Keratinocyte (primary cell): Measurements from ENCODE around the gene ADAM12. TPM values are rescaled to one million over a fixed set of nuclear protein-coding genes. Genes with fewer than 3 reads are reported as not detected.

Experiments
- DNase-seq: peaks from one replicate; pipeline ENCODE4 v3.0.0-alpha.2; 2011; ENCODE audit warnings: low read depth, missing footprints, low spot score
- FAIRE-seq: peaks from 2 replicates; lab custom pipeline; 2011; peaks lifted over from hg19 to GRCh38; lab: Jason Lieb, UNC
- H2AFZ ChIP-seq: 2 replicates; pipeline ENCODE4 v1.6.0; 2012; ENCODE audit warnings: low read length, control low read depth, inconsistent platforms; ENCODE audit not compliant: control insufficient read depth
- H3K27ac ChIP-seq: 2 replicates; pipeline ENCODE4 v1.5.1; 2011; ENCODE audit warnings: low read length; ENCODE audit not compliant: control insufficient read depth, insufficient read depth
- H3K27me3 ChIP-seq: 3 replicates; pipeline ENCODE4 v1.6.0; 2011; ENCODE audit warnings: low read length; ENCODE audit not compliant: control insufficient read depth, insufficient read depth; ENCODE audit errors: extremely low read depth
- H3K36me3 ChIP-seq, 2 experiments: 2 replicates in 1 of 2; 3 replicates in 1 of 2; pipeline ENCODE4 v1.5.1; 2011; ENCODE audit warnings: low read length in 2 of 2, mild to moderate bottlenecking in 1 of 2; ENCODE audit not compliant: control insufficient read depth in 2 of 2, insufficient read depth in 2 of 2; ENCODE audit errors: extremely low read depth in 1 of 2
- H3K4me1 ChIP-seq: 3 replicates; pipeline ENCODE4 v1.5.1; 2011; ENCODE audit warnings: low read length; ENCODE audit not compliant: control insufficient read depth, insufficient read depth; ENCODE audit errors: extremely low read depth
- H3K4me2 ChIP-seq: 3 replicates; pipeline ENCODE4 v1.6.0; 2011; ENCODE audit warnings: low read depth, low read length; ENCODE audit not compliant: control insufficient read depth, insufficient read depth; ENCODE audit errors: extremely low read depth
- H3K4me3 ChIP-seq, 3 experiments: fragments of 200-600 bp in 1 of 3; sonication (generic) in 1 of 3; 2 replicates in 2 of 3; 3 replicates in 1 of 3; pipeline ENCODE4 v1.5.1; 2011 to 2016; ENCODE audit warnings: low read length in 3 of 3, mild to moderate bottlenecking in 3 of 3, control low read depth in 2 of 3, inconsistent platforms in 1 of 3, low read depth in 1 of 3, mixed read lengths in 1 of 3, mixed run types in 1 of 3, moderate library complexity in 1 of 3; ENCODE audit not compliant: control insufficient read depth in 2 of 3, insufficient read depth in 2 of 3; ENCODE audit errors: extremely low read depth in 1 of 3
- H3K79me2 ChIP-seq: 2 replicates; pipeline ENCODE4 v1.6.0; 2012; ENCODE audit warnings: low read length; ENCODE audit not compliant: control insufficient read depth, insufficient read depth
- H3K9ac ChIP-seq: 3 replicates; pipeline ENCODE4 v1.6.0; 2011; ENCODE audit warnings: low read length; ENCODE audit not compliant: control insufficient read depth, insufficient read depth; ENCODE audit errors: extremely low read depth
- H3K9me1 ChIP-seq: 3 replicates; pipeline ENCODE4 v1.6.0; 2011; ENCODE audit warnings: low read length; ENCODE audit not compliant: control insufficient read depth, insufficient read depth; ENCODE audit errors: extremely low read depth
- H3K9me3 ChIP-seq: 2 replicates; pipeline ENCODE4 v1.5.1; 2012; ENCODE audit warnings: low read depth, low read length; ENCODE audit not compliant: control insufficient read depth
- H4K20me1 ChIP-seq: 3 replicates; pipeline ENCODE4 v1.6.0; 2011; ENCODE audit warnings: low read length; ENCODE audit not compliant: control insufficient read depth, insufficient read depth; ENCODE audit errors: extremely low read depth
- CTCF ChIP-seq, 3 experiments: IDR thresholded peaks in 1 of 3; conservative IDR thresholded peaks in 1 of 3; optimal IDR thresholded peaks in 1 of 3; 2 replicates in 2 of 3; 3 replicates in 1 of 3; pipeline versions ENCODE3 to v1.5.1; 2011; ENCODE audit warnings: low read length in 3 of 3, mild to moderate bottlenecking in 3 of 3, moderate library complexity in 2 of 3, control low read depth in 1 of 3, inconsistent platforms in 1 of 3; ENCODE audit not compliant: insufficient read depth in 2 of 3; ENCODE audit errors: extremely low read depth in 1 of 3
- EZH2 ChIP-seq: IDR thresholded peaks from one replicate; pipeline ENCODE4 v1.6.1; 2012; ENCODE audit warnings: inconsistent platforms, mild to moderate bottlenecking, low read length, moderate library complexity
- dilution Hi-C: fragments of 300-500 bp; cut with MboI; formaldehyde crosslinking; loops from one replicate; pipeline ENCODE4 v1.7.0; 2020; ENCODE audit warnings: low sequenced_read_pairs; ENCODE audit not compliant: extremely low pct_ligation_motif_present
- polyA plus RNA-seq, 5 experiments: library from polyadenylated mRNA; depleted of rRNA in 3 of 5; stranded (reverse) in 3 of 5; stranded (forward) in 1 of 5; unstranded in 1 of 5; fragments of >200 nt; gene quantifications; 1 replicate in 1 of 5; 2 replicates in 3 of 5; 3 replicates in 1 of 5; pipeline versions ENCODE4 v1.2.1 to v1.2.3, GENCODE V29; 2011 to 2012; ENCODE audit warnings: missing spikeins in 2 of 5, low read depth in 1 of 5, low replicate concordance in 1 of 5

The ADAM12 gene
- polyA plus RNA-seq, 1 donor (not counting 4 experiments of a cell fraction or from before 2014, with no cell fraction given): 0.07 TPM

- no peak overlapping the region for H3K4me3 ChIP-seq
- no peaks in the 10 kb centered on the region for H3K4me1 ChIP-seq
- no peaks in the 10 kb centered on the region for H3K9me1 ChIP-seq
- no peaks in the 10 kb centered on the region for H3K36me3 ChIP-seq
- no peak for DNase-seq
- H3K79me2 ChIP-seq: no peaks in the 10 kb centered on the region
- TF ChIP-seq EZH2 (no peak), CTCF (optimal IDR thresholded peaks at IDR 0.05 in 1 of 3, IDR thresholded peaks at IDR 0.05 in 1 of 3, conservative IDR thresholded peaks at IDR 0.05 in 1 of 3; ENCODE audit: extremely low read depth in 1 of 3, insufficient read depth in 2 of 3, low read length in 3 of 3) (no peak)
- H3K27me3 ChIP-seq: no peaks in the 10 kb centered on the region
- H3K27ac ChIP-seq: no peak overlapping the region
- H3K4me2 ChIP-seq: no peak overlapping the region
- FAIRE-seq: no peak
- H3K9me3 ChIP-seq: no peaks in the 10 kb centered on the region
- no peaks in the 10 kb centered on the region for H4K20me1 ChIP-seq
- H3K9ac ChIP-seq: no peak overlapping the region
- dilution Hi-C loops: no loop called here
- no peak overlapping the region for H2AFZ ChIP-seq
Observed at GRCh38 chr10:126170371-126170770, 217.9 kb downstream of the ADAM12 start.

GRCh38 chr10:126169899-126170298 lies 218.4 kb downstream of the ADAM12 start:
- H3K27me3 ChIP-seq: no peaks in the 10 kb centered on the region
- H3K36me3 ChIP-seq: no peaks in the 10 kb centered on the region
- H3K79me2 ChIP-seq: no peaks in the 10 kb centered on the region
- no peak overlapping the region for H2AFZ ChIP-seq
- DNase-seq (no peak), FAIRE-seq (no peak)
- no peak overlapping the region for H3K9ac ChIP-seq
- no peaks in the 10 kb centered on the region for H3K9me1 ChIP-seq
- H3K27ac ChIP-seq: no peak overlapping the region
- H3K9me3 ChIP-seq: no peaks in the 10 kb centered on the region
- H3K4me2 ChIP-seq: no peak overlapping the region
- dilution Hi-C loops: no loop called here
- TF ChIP-seq CTCF (optimal IDR thresholded peaks at IDR 0.05 in 1 of 3, IDR thresholded peaks at IDR 0.05 in 1 of 3, conservative IDR thresholded peaks at IDR 0.05 in 1 of 3; ENCODE audit: extremely low read depth in 1 of 3, insufficient read depth in 2 of 3, low read length in 3 of 3): no peak
- TF ChIP-seq EZH2: no peak
- no peaks in the 10 kb centered on the region for H4K20me1 ChIP-seq
- H3K4me1 ChIP-seq: no peaks in the 10 kb centered on the region
- no peak overlapping the region for H3K4me3 ChIP-seq
